OCI-LY7 (cell line): ENCODE measurements around the gene AKAP7. TPM values are rescaled to one million over a fixed set of nuclear protein-coding genes. Genes with fewer than 3 reads are reported as not detected.

ENCODE experiments used
- BruUV-seq: library from RNA; stranded (reverse); fragments of 400-500 nt; replicated peaks from 2 replicates; lab custom pipeline; 2021; lab: Mats Ljungman, UMichigan
- CTCF ChIA-PET: fragments of 300-600 bp; sonication (Branson Sonifier 250); formaldehyde crosslinking; loops from one replicate; lab custom pipeline; 2022; ENCODE audit warnings: antibody characterized with exemption; ENCODE audit not compliant: unreplicated experiment; lab: Charles Lee
- POLR2A ChIA-PET: fragments of 300-600 bp; sonication (Branson Sonifier 250); formaldehyde crosslinking; loops from one replicate; lab custom pipeline; 2022; ENCODE audit warnings: antibody characterized with exemption; lab: Charles Lee
- DNase-seq: peaks from one replicate; pipeline ENCODE4 v3.0.0-alpha.2; 2015; ENCODE audit warnings: low spot score
- H2AFZ ChIP-seq: fragments of 200-600 bp; sonication (generic), shearing (Covaris generic); 2 replicates; pipeline ENCODE4 v1.6.1; 2014; ENCODE audit warnings: mild to moderate bottlenecking, antibody characterized with exemption, low read length, moderate library complexity
- H3K27ac ChIP-seq: fragments of 200-600 bp; sonication (generic); 2 replicates; pipeline ENCODE4 v1.5.1; 2014; ENCODE audit warnings: mixed run types, low read depth, mild to moderate bottlenecking, moderate library complexity, low read length, inconsistent platforms; ENCODE audit not compliant: poor library complexity, severe bottlenecking
- H3K36me3 ChIP-seq: fragments of 200-600 bp; sonication (generic); 2 replicates; pipeline ENCODE4 v1.6.1; 2014; ENCODE audit warnings: mild to moderate bottlenecking, antibody characterized with exemption, low read length, moderate library complexity, mixed read lengths; ENCODE audit not compliant: insufficient read depth
- H3K4me1 ChIP-seq: fragments of 200-600 bp; sonication (generic); 2 replicates; pipeline ENCODE4 v1.5.1; 2014; ENCODE audit warnings: mild to moderate bottlenecking, low read length; ENCODE audit not compliant: insufficient read depth, poor library complexity, severe bottlenecking
- H3K4me2 ChIP-seq: fragments of 200-600 bp; sonication (generic); 2 replicates; pipeline ENCODE4 v1.6.1; 2014; ENCODE audit warnings: mild to moderate bottlenecking, low read length
- H3K4me3 ChIP-seq: fragments of 200-600 bp; sonication (generic); 2 replicates; pipeline ENCODE4 v1.5.1; 2014; ENCODE audit warnings: mild to moderate bottlenecking, low read depth, low read length; ENCODE audit not compliant: poor library complexity, severe bottlenecking
- H3K79me2 ChIP-seq: fragments of 200-600 bp; sonication (generic); 2 replicates; pipeline ENCODE4 v1.6.1; 2016; ENCODE audit warnings: low read depth, mild to moderate bottlenecking, low read length, moderate library complexity, mixed read lengths; ENCODE audit not compliant: insufficient read depth
- H3K9me2 ChIP-seq: fragments of 200-600 bp; sonication (generic); 2 replicates; pipeline ENCODE4 v1.6.1; 2016; ENCODE audit warnings: mild to moderate bottlenecking, low read length, mixed read lengths; ENCODE audit not compliant: insufficient read depth
- H3K9me3 ChIP-seq: fragments of 200-600 bp; sonication (generic); 2 replicates; pipeline ENCODE4 v1.6.1; 2014; ENCODE audit warnings: mild to moderate bottlenecking, mixed run types, low read length, mixed read lengths
- H4K20me1 ChIP-seq: fragments of 200-600 bp; sonication (generic); 2 replicates; pipeline ENCODE4 v1.6.1; 2014; ENCODE audit warnings: mild to moderate bottlenecking, antibody characterized with exemption, low read length, moderate library complexity, mixed read lengths; ENCODE audit not compliant: insufficient read depth
- EZH2phosphoT487 ChIP-seq: fragments of 200-600 bp; sonication (generic); IDR thresholded peaks from 2 replicates; pipeline ENCODE4 v1.6.1; 2018; ENCODE audit warnings: low read depth, borderline replicate concordance, mild to moderate bottlenecking, mixed run types, antibody characterized with exemption, low read length, moderate library complexity, mixed read lengths
- intact Hi-C: fragments of 100-400 bp; cut with micrococcal nuclease; formaldehyde crosslinking; loops from one replicate; pipeline ENCODE4 v1.10.0; 2022; ENCODE audit not compliant: unreplicated experiment
- total RNA-seq, 2 experiments: library from RNA; depleted of rRNA in 1 of 2; stranded (reverse); fragments of >200 nt in 1 of 2; shearing (Covaris generic) in 1 of 2; gene quantifications; 2 replicates each; pipeline ENCODE4 v1.2.3, GENCODE V29; 2014 to 2022
- TF ChIP-seq, protein P1 (sequence below): fragments of 200-600 bp; sonication (generic); conservative IDR thresholded peaks from 2 replicates; pipeline ENCODE4 v1.5.1; 2014; ENCODE audit warnings: mild to moderate bottlenecking, antibody characterized with exemption, low read length, moderate library complexity, mixed read lengths

The AKAP7 gene
- total RNA-seq, 2 experiments from 2014 or later, result 5.6 to 6.9 TPM

DNA sequence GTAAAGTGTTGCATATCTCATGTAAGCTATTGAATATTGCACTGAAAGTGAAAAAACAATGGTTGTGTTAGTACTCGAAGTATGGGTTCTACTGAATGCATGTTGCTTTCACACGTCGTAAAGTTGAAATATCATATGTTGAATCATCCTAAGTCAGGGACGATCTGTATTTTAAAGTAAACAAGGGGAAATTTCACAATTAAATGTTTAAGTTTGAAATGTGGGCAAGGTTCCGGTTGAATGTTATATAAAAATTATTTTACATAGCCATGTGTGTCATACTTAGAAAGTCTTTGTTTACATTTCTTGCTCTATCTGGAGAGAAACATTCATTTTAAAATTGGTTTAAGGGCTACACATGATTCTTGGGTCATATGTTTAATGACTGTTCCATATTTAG, 76.8 kb downstream of the AKAP7 start:
- no peaks in the 10 kb centered on the region for H3K4me1 ChIP-seq
- no peaks in the 10 kb centered on the region for H4K20me1 ChIP-seq
- ChIA-PET POLR2A (interaction anchor here (0.5 to 0.6 kb wide), 2 partner anchors 110 to 436 kb away, joined by 3 read pairs; no protein-coding TSS in a partner anchor), CTCF (no interaction called here)
- intact Hi-C loops, result no loop called here
- H3K36me3 ChIP-seq, result no peaks in the 10 kb centered on the region
- no peak overlapping the region for H2AFZ ChIP-seq
- no peak overlapping the region for H3K4me3 ChIP-seq
- TF ChIP-seq EZH2phosphoT487, result no peak
- TF ChIP-seq, protein P1, sequence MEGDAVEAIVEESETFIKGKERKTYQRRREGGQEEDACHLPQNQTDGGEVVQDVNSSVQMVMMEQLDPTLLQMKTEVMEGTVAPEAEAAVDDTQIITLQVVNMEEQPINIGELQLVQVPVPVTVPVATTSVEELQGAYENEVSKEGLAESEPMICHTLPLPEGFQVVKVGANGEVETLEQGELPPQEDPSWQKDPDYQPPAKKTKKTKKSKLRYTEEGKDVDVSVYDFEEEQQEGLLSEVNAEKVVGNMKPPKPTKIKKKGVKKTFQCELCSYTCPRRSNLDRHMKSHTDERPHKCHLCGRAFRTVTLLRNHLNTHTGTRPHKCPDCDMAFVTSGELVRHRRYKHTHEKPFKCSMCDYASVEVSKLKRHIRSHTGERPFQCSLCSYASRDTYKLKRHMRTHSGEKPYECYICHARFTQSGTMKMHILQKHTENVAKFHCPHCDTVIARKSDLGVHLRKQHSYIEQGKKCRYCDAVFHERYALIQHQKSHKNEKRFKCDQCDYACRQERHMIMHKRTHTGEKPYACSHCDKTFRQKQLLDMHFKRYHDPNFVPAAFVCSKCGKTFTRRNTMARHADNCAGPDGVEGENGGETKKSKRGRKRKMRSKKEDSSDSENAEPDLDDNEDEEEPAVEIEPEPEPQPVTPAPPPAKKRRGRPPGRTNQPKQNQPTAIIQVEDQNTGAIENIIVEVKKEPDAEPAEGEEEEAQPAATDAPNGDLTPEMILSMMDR, result no peak
- H3K27ac ChIP-seq, result no peak overlapping the region
- no TSS peak for BruUV-seq
- H3K4me2 ChIP-seq, result no peak overlapping the region
- H3K79me2 ChIP-seq, result no peaks in the 10 kb centered on the region
- no peaks in the 10 kb centered on the region for H3K9me2 ChIP-seq
- no peak for DNase-seq
- no peaks in the 10 kb centered on the region for H3K9me3 ChIP-seq

DNA sequence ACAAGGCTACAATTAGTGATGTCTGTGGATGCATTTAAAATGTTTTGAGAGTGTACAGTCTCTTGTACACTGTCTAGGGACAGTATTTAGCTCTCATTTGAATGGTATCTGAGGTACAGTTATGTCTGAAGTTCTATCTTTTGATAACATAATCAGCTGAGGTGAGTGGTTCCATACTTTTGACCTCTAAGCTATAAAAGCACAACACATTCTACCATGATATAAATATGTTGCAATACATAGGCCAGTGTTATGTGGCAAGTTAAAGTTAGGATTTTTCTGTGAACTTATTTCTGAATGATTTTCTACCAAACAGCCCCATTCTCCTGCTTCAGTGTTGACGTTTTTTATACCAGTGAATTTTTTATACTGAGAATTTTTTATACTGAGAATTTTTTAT, 77.6 kb downstream of the AKAP7 start:
- H3K4me3 ChIP-seq, result no peak overlapping the region
- CTCF ChIA-PET, result no interaction called here
- H3K4me1 ChIP-seq, result no peaks in the 10 kb centered on the region
- no peaks in the 10 kb centered on the region for H3K36me3 ChIP-seq
- H3K9me3 ChIP-seq, result no peaks in the 10 kb centered on the region
- no peak overlapping the region for H2AFZ ChIP-seq
- no peak for DNase-seq
- no peak overlapping the region for H3K4me2 ChIP-seq
- intact Hi-C loops, result no loop called here
- H4K20me1 ChIP-seq, result no peaks in the 10 kb centered on the region
- TF ChIP-seq, protein P1, result no peak
- no peak for TF ChIP-seq EZH2phosphoT487
- BruUV-seq, result no TSS peak
- no peaks in the 10 kb centered on the region for H3K79me2 ChIP-seq
- POLR2A ChIA-PET, result interaction anchor here (0.5 to 1.4 kb wide), 5 partner anchors 8 to 437 kb away, joined by 3 to 5 read pairs (median 3); no protein-coding TSS in a partner anchor
- H3K9me2 ChIP-seq, result no peaks in the 10 kb centered on the region
- H3K27ac ChIP-seq, result no peak overlapping the region

DNA sequence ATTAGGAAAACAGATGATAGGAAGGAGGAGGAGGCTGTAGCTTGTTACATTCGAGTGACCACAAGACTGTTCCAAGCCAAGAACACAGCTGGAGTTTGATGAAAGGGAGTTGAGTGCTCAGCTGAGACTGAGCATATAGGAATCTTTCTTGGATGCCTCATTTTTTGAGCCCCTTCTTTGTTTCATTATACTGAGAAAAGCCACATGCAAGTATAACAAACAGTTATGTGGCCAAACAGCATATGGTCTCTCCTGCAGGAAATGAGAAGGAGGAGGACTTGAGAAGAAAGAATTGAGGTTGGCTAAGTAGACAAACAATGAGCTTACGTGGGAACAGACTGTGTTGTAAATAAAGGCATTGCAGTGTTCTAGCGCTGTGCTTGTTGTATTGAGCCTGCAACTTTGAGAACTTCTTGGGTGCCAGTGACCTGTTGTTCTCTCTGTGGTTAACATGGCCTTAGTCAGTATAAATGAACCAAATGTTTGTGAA, 78.3 kb downstream of the AKAP7 start:
- H3K9me2 ChIP-seq, result no peaks in the 10 kb centered on the region
- POLR2A ChIA-PET, result interaction anchor here (0.6 to 1.4 kb wide), 6 partner anchors 9 to 808 kb away, joined by 3 to 5 read pairs (median 3); no protein-coding TSS in a partner anchor
- TF ChIP-seq EZH2phosphoT487, result no peak
- TF ChIP-seq, protein P1, result no peak
- H3K4me3 ChIP-seq, result no peak overlapping the region
- no peaks in the 10 kb centered on the region for H3K36me3 ChIP-seq
- H2AFZ ChIP-seq, result 0 out of 2 replicates have a peak overlapping the region, but pooled peaks have one; percentile 22
- BruUV-seq, result no TSS peak
- H3K4me1 ChIP-seq, result no peaks in the 10 kb centered on the region
- no peaks in the 10 kb centered on the region for H3K79me2 ChIP-seq
- no peaks in the 10 kb centered on the region for H4K20me1 ChIP-seq
- no peak overlapping the region for H3K4me2 ChIP-seq
- no peaks in the 10 kb centered on the region for H3K9me3 ChIP-seq
- DNase-seq, result no peak
- CTCF ChIA-PET, result no interaction called here
- no peak overlapping the region for H3K27ac ChIP-seq
- intact Hi-C loops, result no loop called here
